OCI-LY3 (cell line): ENCODE measurements around the gene SNX18.

Source experiments
- CTCF ChIP-seq: fragments of 200-600, 300-600 bp; sonication (generic); IDR thresholded peaks from 2 replicates; pipeline ENCODE4 v1.5.1; 2014; ENCODE audit warnings: antibody characterized with exemption, low read length, low read depth
- EZH2phosphoT487 ChIP-seq: fragments of 200-600 bp; shearing (Covaris generic); IDR thresholded peaks from 2 replicates; pipeline ENCODE4 v1.6.1; 2018; ENCODE audit warnings: antibody characterized with exemption, mixed run types, low read depth

DNA sequence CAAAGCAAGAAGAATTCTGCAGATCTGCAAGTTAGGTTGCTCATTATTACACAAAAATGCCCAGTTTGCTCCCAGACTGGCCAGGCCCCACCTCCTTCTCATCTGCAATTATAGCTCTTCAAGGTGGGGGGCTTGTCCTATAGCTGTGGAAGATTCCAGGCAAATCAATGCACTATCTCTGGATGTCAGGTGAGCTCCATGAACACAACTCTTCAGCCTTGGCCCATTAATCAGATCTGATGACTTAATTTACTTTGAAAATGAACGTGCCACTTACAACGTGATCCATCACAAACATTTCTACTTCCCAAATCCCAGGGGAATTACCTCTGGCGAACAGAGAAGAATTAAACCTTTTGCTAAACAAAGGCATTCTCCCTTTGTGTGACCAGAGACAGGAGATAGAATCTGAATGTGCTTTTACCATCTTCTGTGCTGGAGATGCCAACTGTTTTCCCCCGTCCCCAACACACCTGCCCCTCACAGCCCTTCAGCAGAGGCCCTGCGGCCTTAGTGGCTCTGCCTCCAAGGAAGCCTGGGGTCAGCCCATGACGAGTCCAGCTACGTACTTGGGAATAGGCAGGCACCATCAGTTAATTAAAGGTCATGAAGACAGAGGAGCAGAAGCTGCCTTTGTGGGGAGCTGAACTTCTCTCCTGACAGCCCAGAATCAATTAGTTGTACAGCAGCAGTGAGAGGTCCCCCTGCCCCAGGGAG, 60.5 kb downstream of the SNX18 start:
- TF ChIP-seq CTCF (no peak), EZH2phosphoT487 (no peak)
